Adrenal gland (tissue), 12 donors: ENCODE results near the gene MSH2. TPM values are rescaled to one million over a fixed set of nuclear protein-coding genes. Genes with fewer than 3 reads are reported as not detected.

Experiments used
- DNase-seq, 7 donors: peaks; one replicate each; pipeline ENCODE4 v3.0.0-alpha.2; 2019 to 2020
- H3K27ac ChIP-seq, 5 donors: fragments of 200-600 bp; sonication (generic) in 4 of 5; 1 replicate in 3 of 5; 2 replicates in 2 of 5; pipeline versions ENCODE4 v1.5.1 to v1.8.0; 2016 to 2020; ENCODE audit warnings: mild to moderate bottlenecking in 1 of 5
- H3K27me3 ChIP-seq: fragments of 200-600 bp; 2 replicates; pipeline ENCODE4 v1.8.0; 2021
- H3K36me3 ChIP-seq, 2 donors: fragments of 200-600 bp; replicated peaks in 1 of 2; 1 replicate in 1 of 2; 2 replicates in 1 of 2; pipeline versions ENCODE4 v1.5.1 to v1.8.0; 2018 to 2022
- H3K4me1 ChIP-seq, 2 donors: fragments of 200-600 bp; replicated peaks in 1 of 2; 1 replicate in 1 of 2; 2 replicates in 1 of 2; pipeline versions ENCODE4 v1.5.1 to v1.8.0; 2018 to 2021
- H3K4me3 ChIP-seq, 4 donors: fragments of 200-600 bp; sonication (generic) in 3 of 4; one replicate each; pipeline ENCODE4 v1.5.1; 2016 to 2018
- H3K9me3 ChIP-seq, 3 donors: fragments of 200-600 bp; sonication (generic) in 1 of 3; replicated peaks in 1 of 3; 1 replicate in 2 of 3; 2 replicates in 1 of 3; pipeline versions ENCODE4 v1.5.1 to v1.8.0; 2016 to 2021
- POLR2A ChIP-seq, 2 donors: fragments of 450-650 bp; IDR thresholded peaks; one replicate each; pipeline ENCODE4 v1.6.1; 2017; ENCODE audit warnings: antibody characterized with exemption in 2 of 2, mild to moderate bottlenecking in 2 of 2, moderate library complexity in 1 of 2
- WGBS, 4 donors: extraction: QIAGEN DNeasy Blood & Tissue Kit in 2 of 4; methylation state at CpG; one replicate each; pipeline versions ENCODE4 v1.1.5 to v1.1.7; 2013 to 2017; 5-methylcytosine and 5-hydroxymethylcytosine counted together
- intact Hi-C, 2 donors: fragments of 100-400 bp; cut with DNase I; formaldehyde crosslinking; loops; one replicate each; pipeline versions ENCODE4 v1.14.1 to v1.15.0; 2022 to 2023
- polyA plus RNA-seq, 3 donors: library from polyadenylated mRNA; stranded (reverse); fragments of 200-250 nt in 2 of 3; fragments of 350-450 nt in 1 of 3; fragmentation: Illumina TruSeq in 1 of 3; extraction: RNeasy Lipid Tissue Mini Kit (QIAGEN cat#74804) in 1 of 3; gene quantifications; one replicate each; pipeline ENCODE4 v1.2.3, GENCODE V29; 2013 to 2014
- total RNA-seq, 9 donors: library from RNA; depleted of rRNA in 4 of 9; stranded (reverse); fragments of >200 nt in 4 of 9; fragments of 120-200 nt in 1 of 9; fragmentation: NEBNext Ultra II Directional in 1 of 9; extraction: Animal tissue kit (Norgen Biotek cat#: 25700) in 1 of 9; gene quantifications; one replicate each; pipeline versions ENCODE4 v1.1.0 to v1.2.4, GENCODE V29; 2013 to 2023
- TF ChIP-seq, protein P1 (sequence below), 6 experiments: fragments of 450-650 bp in 4 of 6; fragments of 200-600 bp in 2 of 6; sonication (generic) in 1 of 6; IDR thresholded peaks; 1 replicate in 5 of 6; 2 replicates in 1 of 6; pipeline versions ENCODE4 v1.5.1 to v1.8.0; 2016 to 2021; ENCODE audit warnings: antibody characterized with exemption in 6 of 6, mild to moderate bottlenecking in 2 of 6, moderate library complexity in 1 of 6
- donor health status: healthy with polysubstance abuse.
- donor health status: Bipolar disorder and iron deficiency.
- donor health status: DM: yes; HTN: yes; CAD: no.
- donor health status: DM: no; HTN: no; CAD: no.
- donor health status: DM: no; HTN: no; CAD: no.
- donor health status: DM: yes; HTN: yes; CAD: no.

MSH2 gene
- total and polyA plus RNA-seq, 12 donors: 3.9 to 44.8 (median 11.9) TPM

DNA sequence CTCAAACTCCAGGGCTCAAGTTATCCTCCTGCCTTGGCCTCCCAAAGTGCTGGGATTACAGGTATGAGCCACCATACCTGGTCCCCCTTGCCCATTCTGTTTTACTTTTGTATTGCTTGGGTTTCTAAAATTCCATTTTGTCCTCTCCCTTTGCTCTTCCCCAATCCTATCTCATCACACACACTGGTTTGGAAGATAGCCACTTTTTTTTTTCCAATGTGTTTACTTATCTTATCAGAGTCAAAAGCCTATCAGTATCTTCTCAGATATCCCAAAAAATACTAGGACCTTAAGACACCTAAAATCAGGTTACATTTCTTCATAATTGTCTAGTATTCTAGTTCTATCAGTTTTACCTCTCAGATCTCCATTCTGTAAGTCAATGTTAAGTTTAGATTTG lies 56.1 kb downstream of the MSH2 start:
- no peak overlapping the region for H3K4me3 ChIP-seq
- H3K27me3 ChIP-seq: no peaks in the 10 kb centered on the region
- DNase-seq: no peak
- intact Hi-C loops: no loop called here
- no peaks in the 10 kb centered on the region for H3K4me1 ChIP-seq
- no peak for TF ChIP-seq POLR2A (IDR thresholded peaks at IDR 0.05)
- TF ChIP-seq, protein P1, sequence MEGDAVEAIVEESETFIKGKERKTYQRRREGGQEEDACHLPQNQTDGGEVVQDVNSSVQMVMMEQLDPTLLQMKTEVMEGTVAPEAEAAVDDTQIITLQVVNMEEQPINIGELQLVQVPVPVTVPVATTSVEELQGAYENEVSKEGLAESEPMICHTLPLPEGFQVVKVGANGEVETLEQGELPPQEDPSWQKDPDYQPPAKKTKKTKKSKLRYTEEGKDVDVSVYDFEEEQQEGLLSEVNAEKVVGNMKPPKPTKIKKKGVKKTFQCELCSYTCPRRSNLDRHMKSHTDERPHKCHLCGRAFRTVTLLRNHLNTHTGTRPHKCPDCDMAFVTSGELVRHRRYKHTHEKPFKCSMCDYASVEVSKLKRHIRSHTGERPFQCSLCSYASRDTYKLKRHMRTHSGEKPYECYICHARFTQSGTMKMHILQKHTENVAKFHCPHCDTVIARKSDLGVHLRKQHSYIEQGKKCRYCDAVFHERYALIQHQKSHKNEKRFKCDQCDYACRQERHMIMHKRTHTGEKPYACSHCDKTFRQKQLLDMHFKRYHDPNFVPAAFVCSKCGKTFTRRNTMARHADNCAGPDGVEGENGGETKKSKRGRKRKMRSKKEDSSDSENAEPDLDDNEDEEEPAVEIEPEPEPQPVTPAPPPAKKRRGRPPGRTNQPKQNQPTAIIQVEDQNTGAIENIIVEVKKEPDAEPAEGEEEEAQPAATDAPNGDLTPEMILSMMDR (IDR thresholded peaks at IDR 0.05): no peak
- H3K36me3 ChIP-seq: peaks cover 0 to 6% of the 10 kb centered on the region in 2 donors
- H3K9me3 ChIP-seq: no peaks in the 10 kb centered on the region
- H3K27ac ChIP-seq: no peak overlapping the region

DNA sequence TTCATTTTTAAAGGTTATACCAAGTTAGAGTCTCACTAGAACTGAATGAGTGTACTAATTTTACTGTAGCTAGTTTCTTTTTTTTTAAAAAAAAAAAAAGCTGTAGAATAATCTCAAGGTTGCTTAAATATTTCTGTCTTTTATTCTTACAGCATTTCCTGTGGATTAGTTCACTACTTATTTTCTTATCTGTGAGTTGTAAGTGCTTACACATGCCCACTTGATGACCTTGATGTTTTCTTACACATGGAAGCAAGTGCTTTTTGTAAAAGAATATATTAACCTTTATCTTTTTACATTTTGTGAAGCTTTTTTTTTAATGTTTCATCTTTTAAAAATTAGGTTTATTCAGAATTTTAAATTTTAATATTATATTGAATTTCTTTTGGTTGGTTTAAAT lies 57.8 kb downstream of the MSH2 start:
- Histone ChIP-seq H3K27me3 (no peaks in the 10 kb centered on the region), H3K27ac (no peak overlapping the region), H3K9me3 (no peaks in the 10 kb centered on the region), H3K36me3 (peaks cover 0 to 8% of the 10 kb centered on the region in 2 donors), H3K4me1 (no peaks in the 10 kb centered on the region), H3K4me3 (no peak overlapping the region)
- no peak for DNase-seq
- TF ChIP-seq POLR2A (IDR thresholded peaks at IDR 0.05): no peak
- intact Hi-C loops: no loop called here

DNA sequence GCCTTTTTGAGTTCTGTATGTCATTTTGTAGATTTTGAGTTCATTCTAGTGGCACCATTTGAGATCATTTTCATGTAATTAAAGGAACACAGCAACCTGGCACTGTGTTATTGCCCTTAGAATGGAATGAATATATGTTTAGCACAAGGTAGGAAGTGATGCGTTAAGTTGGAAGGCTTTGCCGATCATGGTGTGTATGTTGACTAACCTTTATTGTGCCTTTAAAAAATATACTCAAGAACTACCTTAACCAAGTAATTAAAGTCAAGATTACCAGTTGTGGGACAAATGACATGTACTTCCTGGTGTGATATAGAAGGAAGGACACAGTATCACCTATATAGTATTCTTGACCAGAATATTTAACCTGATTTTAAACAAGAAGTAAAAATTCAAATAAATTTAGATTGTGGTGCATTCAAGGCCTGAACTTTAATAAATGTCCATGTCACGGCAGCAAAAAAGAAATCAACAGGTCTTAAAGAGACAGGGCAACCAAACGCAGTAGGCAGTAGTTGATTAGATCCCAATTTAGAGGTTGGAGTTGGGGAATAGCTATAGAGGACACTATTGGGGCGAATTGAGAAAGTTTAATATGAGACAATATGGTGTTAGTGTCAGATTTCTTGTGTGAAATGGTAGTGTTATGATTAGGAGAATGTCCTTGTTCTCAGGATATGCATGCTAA lies 68.6 kb downstream of the MSH2 start:
- Histone ChIP-seq H3K4me1 (no peaks in the 10 kb centered on the region), H3K4me3 (no peak overlapping the region), H3K36me3 (peaks cover 0 to 15% of the 10 kb centered on the region in 2 donors), H3K9me3 (no peaks in the 10 kb centered on the region), H3K27me3 (no peaks in the 10 kb centered on the region), H3K27ac (no peak overlapping the region)
- 94 to 98% (median 96%) methylated on average over 5 of the region's 5 CpGs for WGBS, 4 donors
- TF ChIP-seq, protein P1 (IDR thresholded peaks at IDR 0.05): no peak
- TF ChIP-seq POLR2A (IDR thresholded peaks at IDR 0.05): no peak
- no peak for DNase-seq
- intact Hi-C loops: no loop called here

DNA sequence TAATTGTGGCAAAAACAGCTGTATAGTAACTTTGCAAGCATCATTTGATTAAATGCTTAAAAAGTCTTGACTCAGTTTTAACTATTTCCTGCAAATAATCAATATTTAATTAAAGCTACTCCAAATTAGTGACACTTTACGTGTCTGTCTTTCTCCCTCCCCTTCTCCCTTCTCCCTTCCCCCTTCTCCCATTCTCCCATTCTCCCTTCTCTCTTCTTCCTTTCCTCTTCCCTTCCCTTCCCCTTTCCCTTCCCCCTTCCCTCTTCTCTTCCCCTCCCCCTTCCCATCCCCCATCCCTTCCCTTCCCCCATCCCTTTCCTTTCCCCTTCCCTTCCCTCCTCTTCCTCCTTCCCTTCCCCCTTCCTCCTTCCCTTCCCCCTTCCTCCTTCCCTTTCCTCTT lies 76.9 kb downstream of the MSH2 start:
- 92 to 100% (median 94%) methylated on average over 1 of the region's 1 CpG for WGBS, 4 donors
- Histone ChIP-seq H3K4me3 (no peak overlapping the region), H3K36me3 (peaks cover 0 to 16% of the 10 kb centered on the region in 2 donors), H3K9me3 (no peaks in the 10 kb centered on the region), H3K27ac (no peak overlapping the region), H3K4me1 (no peaks in the 10 kb centered on the region), H3K27me3 (no peaks in the 10 kb centered on the region)
- TF ChIP-seq POLR2A (IDR thresholded peaks at IDR 0.05): no peak
- TF ChIP-seq, protein P1 (IDR thresholded peaks at IDR 0.05): no peak
- DNase-seq: no peak
- intact Hi-C loops: no loop called here

DNA sequence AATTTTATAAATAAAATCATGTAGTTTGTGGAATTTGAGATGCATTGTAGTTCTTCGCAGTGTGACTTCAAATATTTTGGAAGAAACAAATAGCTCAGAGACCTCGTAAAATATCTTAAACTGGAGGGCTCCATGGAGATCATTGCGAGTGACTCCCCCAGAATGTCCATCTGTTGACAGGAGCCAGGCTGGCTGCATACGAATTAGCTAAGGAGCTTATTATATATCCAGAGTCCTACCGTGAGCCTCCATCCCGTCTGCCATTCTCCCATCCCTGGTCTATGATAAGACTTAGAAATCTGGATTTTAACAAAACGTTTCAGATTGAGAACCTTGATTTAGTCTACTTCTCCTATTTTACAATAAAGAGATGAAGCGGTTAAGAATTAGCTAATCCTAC lies 80.2 kb downstream of the MSH2 start:
- Histone ChIP-seq H3K4me3 (no peak overlapping the region), H3K36me3 (peaks cover 0 to 6% of the 10 kb centered on the region in 2 donors), H3K4me1 (no peaks in the 10 kb centered on the region), H3K27ac (no peak overlapping the region), H3K9me3 (no peaks in the 10 kb centered on the region), H3K27me3 (no peaks in the 10 kb centered on the region)
- TF ChIP-seq POLR2A (IDR thresholded peaks at IDR 0.05): no peak
- TF ChIP-seq, protein P1 (IDR thresholded peaks at IDR 0.05): no peak
- DNase-seq: no peak
- WGBS, 4 donors: 93 to 97% (median 95%) methylated on average over 8 of the region's 8 CpGs
- intact Hi-C loops: no loop called here
